SK-N-SH treated with all-trans-retinoic acid at 6 μM for 48 hours (cell line): Measurements from ENCODE around the gene MAD2L2.

Experiments
- ESRRG ChIP-seq: fragments of 250-450 bp; sonication (Bioruptor Pico); IDR thresholded peaks from 2 replicates; pipeline ENCODE4 v1.6.1; 2021; ENCODE audit warnings: mild to moderate bottlenecking
- GLIS3 ChIP-seq: fragments of 250-450 bp; sonication (Bioruptor Pico); IDR thresholded peaks from 2 replicates; pipeline ENCODE4 v1.5.0; 2020; ENCODE audit warnings: mild to moderate bottlenecking, moderate library complexity
- ISL1 ChIP-seq: fragments of 250-450 bp; sonication (Bioruptor Pico); IDR thresholded peaks from 2 replicates; pipeline ENCODE4 v2.1.2; 2022; ENCODE audit warnings: mild to moderate bottlenecking, moderate library complexity
- TCF4 ChIP-seq: fragments of 250-450 bp; sonication (Bioruptor Pico); IDR thresholded peaks from 2 replicates; pipeline ENCODE4 v1.8.0; 2021; ENCODE audit warnings: mild to moderate bottlenecking, moderate library complexity, borderline replicate concordance
- ZFP30 ChIP-seq: fragments of 450-650 bp; formaldehyde crosslinking; IDR thresholded peaks from 2 replicates; pipeline ENCODE4 v1.5.0; 2022; ENCODE audit warnings: mild to moderate bottlenecking, moderate library complexity
- ZNF70 ChIP-seq: fragments of 450-650 bp; formaldehyde crosslinking; IDR thresholded peaks from 2 replicates; pipeline ENCODE4 v1.5.0; 2020; ENCODE audit warnings: mild to moderate bottlenecking, moderate library complexity

- TF ChIP-seq ISL1 (CRISPR knock-in tag) (no peak), ESRRG (no peak), GLIS3 (CRISPR knock-in tag) (no peak), TCF4 (no peak), ZFP30 (CRISPR knock-in tag) (no peak), ZNF70 (CRISPR knock-in tag) (no peak)
Measured at GRCh38 chr1:11713095-11713494, 32.1 kb upstream of the MAD2L2 start.
